Measurements from ENCODE around the gene ZNF835. TPM values are rescaled to one million over a fixed set of nuclear protein-coding genes. Genes with fewer than 3 reads are reported as not detected.

Gene ZNF835
- total RNA-seq, 2 experiments from 2014 or later, result 3.0 to 3.3 TPM

DNA sequence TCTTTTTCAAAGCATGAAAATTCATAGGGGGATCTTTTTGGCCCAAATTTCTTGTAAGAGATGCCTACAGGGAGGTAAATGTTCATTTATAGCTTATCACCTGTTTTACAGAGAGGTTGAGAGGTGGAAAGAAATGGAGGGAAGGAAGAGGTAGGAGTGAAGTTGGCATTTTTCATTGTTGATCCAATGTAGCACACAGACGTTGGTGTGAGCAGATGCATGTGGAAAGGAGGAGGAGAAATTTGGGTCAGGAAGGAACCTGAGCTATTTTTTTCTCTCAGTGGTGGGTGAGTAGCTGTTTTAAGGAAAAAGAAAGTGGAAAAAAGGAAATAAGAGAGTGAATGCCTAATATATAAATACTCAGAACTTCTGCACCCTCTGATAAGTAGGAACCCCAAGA is 38.5 kb downstream of the ZNF835 start:
- CTCF ChIA-PET, result no interaction called here
- H3K4me1 Mint-ChIP-seq (ENCODE audit: low read depth), result no peaks in the 10 kb centered on the region
- no peak overlapping the region for H3K4me3 Mint-ChIP-seq
- DNase-seq, result no peak
- intact Hi-C loops (cut with micrococcal nuclease), result no loop called here
- TF ChIP-seq, protein P1, sequence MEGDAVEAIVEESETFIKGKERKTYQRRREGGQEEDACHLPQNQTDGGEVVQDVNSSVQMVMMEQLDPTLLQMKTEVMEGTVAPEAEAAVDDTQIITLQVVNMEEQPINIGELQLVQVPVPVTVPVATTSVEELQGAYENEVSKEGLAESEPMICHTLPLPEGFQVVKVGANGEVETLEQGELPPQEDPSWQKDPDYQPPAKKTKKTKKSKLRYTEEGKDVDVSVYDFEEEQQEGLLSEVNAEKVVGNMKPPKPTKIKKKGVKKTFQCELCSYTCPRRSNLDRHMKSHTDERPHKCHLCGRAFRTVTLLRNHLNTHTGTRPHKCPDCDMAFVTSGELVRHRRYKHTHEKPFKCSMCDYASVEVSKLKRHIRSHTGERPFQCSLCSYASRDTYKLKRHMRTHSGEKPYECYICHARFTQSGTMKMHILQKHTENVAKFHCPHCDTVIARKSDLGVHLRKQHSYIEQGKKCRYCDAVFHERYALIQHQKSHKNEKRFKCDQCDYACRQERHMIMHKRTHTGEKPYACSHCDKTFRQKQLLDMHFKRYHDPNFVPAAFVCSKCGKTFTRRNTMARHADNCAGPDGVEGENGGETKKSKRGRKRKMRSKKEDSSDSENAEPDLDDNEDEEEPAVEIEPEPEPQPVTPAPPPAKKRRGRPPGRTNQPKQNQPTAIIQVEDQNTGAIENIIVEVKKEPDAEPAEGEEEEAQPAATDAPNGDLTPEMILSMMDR (IDR thresholded peaks at IDR 0.05), result no peak
- POLR2A ChIA-PET, result no interaction called here
- H3K27me3 Mint-ChIP-seq, result no peaks in the 10 kb centered on the region
- peaks cover 23% of the 10 kb centered on the region for H3K36me3 Mint-ChIP-seq (ENCODE audit: low read depth)
- H3K9me3 Mint-ChIP-seq, result peaks cover 61% of the 10 kb centered on the region
- H3K27ac Mint-ChIP-seq, result no peak overlapping the region
- ATAC-seq, result no peak

DNA sequence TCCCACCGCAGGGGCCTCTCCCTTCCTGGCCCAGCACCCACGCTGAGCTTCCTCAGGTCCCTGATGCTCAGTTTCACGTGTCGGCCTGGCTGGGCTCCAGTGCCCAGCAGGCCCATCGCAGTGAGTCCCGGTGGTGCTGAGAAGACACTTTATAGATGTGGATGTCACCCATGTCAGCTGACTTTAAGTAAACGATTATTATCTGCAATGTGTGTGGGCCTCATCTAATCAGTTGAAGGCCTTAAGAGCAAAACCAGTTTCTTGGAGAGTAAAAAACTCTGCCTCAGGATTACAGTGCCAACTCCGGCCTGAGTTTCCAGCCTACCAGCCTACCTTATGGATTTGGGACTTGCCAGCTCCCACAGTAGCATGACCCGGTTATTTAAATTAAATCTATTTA is 45.8 kb downstream of the ZNF835 start:
- no peak for ATAC-seq
- no peak for DNase-seq
- TF ChIP-seq, protein P1 (IDR thresholded peaks at IDR 0.05), result no peak
- intact Hi-C loops (cut with micrococcal nuclease), result no loop called here
- Mint-ChIP-seq H3K36me3 (ENCODE audit: low read depth) (peaks cover 59% of the 10 kb centered on the region), H3K9me3 (peaks cover 56% of the 10 kb centered on the region), H3K4me3 (no peak overlapping the region), H3K27ac (no peak overlapping the region), H3K4me1 (ENCODE audit: low read depth) (no peaks in the 10 kb centered on the region), H3K27me3 (no peaks in the 10 kb centered on the region)
- ChIA-PET POLR2A (no interaction called here), CTCF (no interaction called here)

DNA sequence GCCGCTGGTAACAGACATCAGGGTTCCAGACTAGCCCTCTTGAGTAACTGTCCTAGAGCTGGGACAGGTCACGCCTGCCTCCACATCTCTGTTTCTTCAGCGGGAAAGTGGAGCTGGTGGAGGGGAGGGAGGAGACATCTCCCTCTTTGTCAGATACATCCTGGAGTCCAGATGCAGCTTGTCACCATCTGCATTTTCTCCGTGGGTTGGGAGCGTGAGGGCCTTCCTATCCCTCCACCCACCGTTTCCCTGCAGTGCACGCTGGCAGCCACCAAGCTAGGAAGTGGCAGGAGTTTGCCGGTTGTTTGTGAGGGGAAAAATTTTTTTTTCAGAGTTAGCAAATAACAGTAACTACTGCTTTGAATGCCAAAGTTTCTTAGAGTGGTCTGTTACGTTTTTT is 48.6 kb downstream of the ZNF835 start:
- Mint-ChIP-seq H3K4me3 (no peak overlapping the region), H3K27ac (no peak overlapping the region), H3K27me3 (no peaks in the 10 kb centered on the region), H3K9me3 (peaks cover 49% of the 10 kb centered on the region), H3K4me1 (ENCODE audit: low read depth) (no peaks in the 10 kb centered on the region), H3K36me3 (ENCODE audit: low read depth) (peaks cover 77% of the 10 kb centered on the region)
- no peak for DNase-seq
- intact Hi-C loops (cut with micrococcal nuclease), result no loop called here
- CTCF ChIA-PET, result no interaction called here
- ATAC-seq, result no peak
- TF ChIP-seq, protein P1 (IDR thresholded peaks at IDR 0.05), result no peak
- POLR2A ChIA-PET, result no interaction called here

DNA sequence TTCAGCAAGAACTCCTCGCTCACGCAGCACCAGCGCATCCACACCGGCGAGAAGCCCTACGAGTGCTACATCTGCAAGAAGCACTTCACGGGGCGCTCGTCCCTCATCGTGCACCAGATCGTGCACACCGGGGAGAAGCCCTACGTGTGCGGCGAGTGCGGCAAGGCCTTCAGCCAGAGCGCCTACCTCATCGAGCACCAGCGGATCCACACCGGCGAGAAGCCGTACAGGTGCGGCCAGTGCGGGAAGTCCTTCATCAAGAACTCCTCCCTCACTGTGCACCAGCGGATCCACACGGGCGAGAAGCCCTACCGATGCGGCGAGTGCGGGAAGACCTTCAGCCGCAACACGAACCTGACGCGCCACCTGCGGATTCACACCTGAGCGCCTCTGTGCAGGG is 49.2 kb downstream of the ZNF835 start:
- Mint-ChIP-seq H3K9me3 (peaks cover 50% of the 10 kb centered on the region), H3K4me3 (no peak overlapping the region), H3K36me3 (ENCODE audit: low read depth) (peaks cover 83% of the 10 kb centered on the region), H3K27me3 (no peaks in the 10 kb centered on the region), H3K4me1 (ENCODE audit: low read depth) (no peaks in the 10 kb centered on the region), H3K27ac (no peak overlapping the region)
- DNase-seq (no peak), ATAC-seq (no peak)
- TF ChIP-seq, protein P1 (IDR thresholded peaks at IDR 0.05), result no peak
- ChIA-PET CTCF (no interaction called here), POLR2A (no interaction called here)
- intact Hi-C loops (cut with micrococcal nuclease), result no loop called here

DNA sequence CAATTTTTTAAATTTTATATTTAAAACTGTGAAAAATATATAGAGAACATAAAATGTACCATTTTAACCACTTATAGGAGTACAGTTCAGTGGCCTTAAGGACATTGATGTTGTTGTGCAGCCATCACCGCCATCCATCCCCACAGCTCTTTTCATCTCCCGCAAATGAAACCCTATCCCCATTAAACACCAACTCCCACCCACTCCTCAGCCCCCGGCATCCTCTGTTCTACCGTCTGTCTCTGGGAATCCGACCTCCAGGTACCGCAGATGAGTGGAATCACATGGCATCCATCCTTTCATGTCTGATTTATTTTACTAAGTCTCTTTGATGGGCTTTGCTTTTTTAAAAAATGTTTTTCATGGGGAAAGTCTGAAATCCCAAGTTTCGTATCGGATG is 52.4 kb downstream of the ZNF835 start:
- CTCF ChIA-PET, result no interaction called here
- DNase-seq, result no peak
- Mint-ChIP-seq H3K4me3 (no peak overlapping the region), H3K36me3 (ENCODE audit: low read depth) (peaks cover 94% of the 10 kb centered on the region), H3K27ac (no peak overlapping the region), H3K4me1 (ENCODE audit: low read depth) (no peaks in the 10 kb centered on the region), H3K27me3 (no peaks in the 10 kb centered on the region), H3K9me3 (peaks cover 67% of the 10 kb centered on the region)
- POLR2A ChIA-PET, result no interaction called here
- TF ChIP-seq, protein P1 (IDR thresholded peaks at IDR 0.05), result no peak
- no peak for ATAC-seq
- intact Hi-C loops (cut with micrococcal nuclease), result no loop called here

Data from activated CD8-positive, alpha-beta T cell treated with anti-CD3 and anti-CD28 coated beads for 36 hours (primary cell).